ENCODE measurements around the gene PHACTR1.
A peak's percentile ranks its signal among the peaks of the same experiment; 100 is the strongest.

PHACTR1 gene

DNA sequence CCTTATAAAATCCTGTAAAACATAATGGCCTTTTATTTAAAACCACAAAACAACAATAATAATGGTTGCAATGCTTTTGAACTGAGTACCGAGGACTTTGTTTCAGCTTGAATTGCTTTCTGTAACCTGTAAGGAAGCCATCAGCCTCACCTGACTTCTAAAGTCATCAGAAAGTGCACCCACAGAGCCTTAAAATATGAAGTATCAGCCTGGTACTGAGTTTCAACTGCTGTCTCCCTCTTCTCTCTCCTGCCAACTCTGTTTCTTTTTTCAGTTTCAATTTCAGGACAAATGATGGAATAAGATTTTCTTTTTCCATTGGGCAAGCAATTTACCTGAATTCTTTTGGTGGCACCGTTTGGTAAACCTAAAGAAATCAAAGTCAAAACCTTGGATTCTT, 119.4 kb downstream of the PHACTR1 start:
- FAIRE-seq = no peak
- no peak for TF ChIP-seq POLR2A (IDR thresholded peaks at IDR 0.05; ENCODE audit: low read depth, low read length)
- no peak for DNase-seq (ENCODE audit: insufficient read length, low spot score)

DNA sequence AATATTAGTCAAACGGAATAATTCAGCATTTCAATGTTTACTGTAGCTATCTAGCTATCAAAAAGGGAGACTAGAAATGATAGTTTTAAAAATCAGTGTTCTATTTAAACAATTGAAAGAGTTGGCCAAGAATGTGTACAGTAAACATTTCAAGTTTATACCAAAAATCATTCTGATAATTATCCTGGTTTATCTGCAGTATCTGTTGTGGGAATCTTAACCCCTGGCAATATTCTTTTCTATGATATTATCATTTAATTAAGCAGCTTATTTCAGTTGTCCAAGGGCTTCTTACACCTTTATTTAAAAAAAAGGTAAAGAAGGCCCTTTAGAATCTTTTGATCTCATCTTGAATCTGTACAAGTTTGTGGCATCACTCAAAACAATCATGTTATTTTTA, 125.1 kb downstream of the PHACTR1 start:
- no peak for TF ChIP-seq POLR2A (IDR thresholded peaks at IDR 0.05; ENCODE audit: low read depth, low read length)
- DNase-seq (ENCODE audit: insufficient read length, low spot score) (no peak), FAIRE-seq (no peak)

DNA sequence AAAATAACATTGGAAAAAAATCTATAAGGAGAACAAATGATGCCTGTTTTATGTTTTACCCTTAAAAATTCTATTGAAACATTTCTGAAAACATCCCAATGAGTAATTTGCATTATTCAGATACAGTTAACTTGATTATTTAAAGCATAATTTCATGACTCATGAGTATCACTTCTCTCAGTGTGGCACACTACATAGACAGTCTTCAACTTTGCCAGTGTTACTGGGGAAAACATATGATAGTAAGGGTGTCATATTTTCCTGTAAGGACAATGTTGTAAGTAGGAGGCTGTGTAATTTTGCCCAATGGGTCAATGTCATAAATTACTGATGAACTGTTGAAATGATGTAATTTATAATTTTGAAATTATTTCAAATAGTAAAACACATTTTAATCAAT, 125.5 kb downstream of the PHACTR1 start:
- TF ChIP-seq POLR2A (IDR thresholded peaks at IDR 0.05; ENCODE audit: low read depth, low read length) = no peak
- FAIRE-seq (no peak), DNase-seq (ENCODE audit: insufficient read length, low spot score) (no peak)

DNA sequence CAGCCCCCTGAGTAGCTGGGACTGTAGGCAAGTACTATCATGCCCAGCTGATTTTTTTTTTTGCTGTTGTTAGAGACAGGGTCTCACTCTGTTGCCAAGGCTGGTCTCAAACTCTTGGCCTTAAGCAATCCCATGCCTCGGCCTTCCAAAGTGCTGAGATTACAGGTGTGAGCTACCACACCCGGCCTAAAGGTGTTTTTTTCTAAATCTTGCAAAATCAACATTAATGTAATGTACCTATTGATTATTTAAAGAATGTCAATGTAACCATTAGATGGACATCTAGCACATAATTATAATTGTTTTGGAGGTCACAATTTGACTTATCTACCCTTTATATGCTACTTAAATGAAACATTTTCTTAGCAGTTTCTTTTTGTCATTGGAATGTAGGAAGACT, 126.1 kb downstream of the PHACTR1 start:
- DNase-seq (ENCODE audit: insufficient read length, low spot score) = no peak
- TF ChIP-seq POLR2A (IDR thresholded peaks at IDR 0.05; ENCODE audit: low read depth, low read length) = no peak
- FAIRE-seq = no peak

DNA sequence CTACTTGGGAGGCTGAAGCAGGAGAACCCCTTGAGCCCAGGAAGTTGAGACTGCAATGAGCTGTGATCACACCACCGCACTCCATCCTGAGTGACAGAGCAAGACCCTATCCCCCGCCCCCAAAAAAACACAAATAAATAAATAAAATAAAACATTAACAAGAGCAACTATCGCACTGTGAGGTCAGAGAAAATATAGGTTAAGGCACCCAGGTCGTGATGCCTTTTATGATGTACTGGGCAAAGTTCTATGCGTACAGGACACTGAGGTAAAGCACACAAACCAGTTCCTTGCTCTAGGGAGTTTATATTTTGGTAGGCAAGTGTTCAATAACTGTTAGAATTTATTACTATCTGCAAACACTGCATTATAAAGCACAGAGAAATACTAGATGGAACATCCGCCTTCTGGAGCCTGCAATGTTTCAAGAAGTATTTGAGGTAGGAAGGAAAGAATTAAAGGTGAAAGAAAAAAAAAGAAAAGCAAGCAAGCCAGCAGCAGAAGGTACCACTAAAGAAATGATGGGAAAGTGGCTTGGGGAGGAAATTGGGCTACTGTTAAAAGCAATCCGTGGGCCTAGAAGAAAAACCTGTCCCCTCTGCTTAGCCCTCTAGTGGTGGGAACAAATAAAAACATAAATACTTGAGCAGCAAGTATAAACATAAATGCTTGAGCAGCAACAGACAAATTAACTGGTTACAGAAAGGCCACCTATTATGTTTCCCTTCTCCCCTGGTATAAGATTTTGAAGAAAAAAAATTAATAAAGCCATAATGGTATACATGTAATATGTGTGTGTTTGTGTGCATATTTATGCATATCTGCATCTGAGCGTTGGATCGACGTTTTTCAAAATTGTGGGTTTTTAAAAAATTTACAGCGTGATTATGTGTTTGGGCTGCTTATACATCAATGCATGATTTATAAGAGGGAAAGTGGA, 128.0 kb downstream of the PHACTR1 start:
- DNase-seq (ENCODE audit: insufficient read length, low spot score) = peak; percentile 5
- peak; percentile 53 for FAIRE-seq

DNA sequence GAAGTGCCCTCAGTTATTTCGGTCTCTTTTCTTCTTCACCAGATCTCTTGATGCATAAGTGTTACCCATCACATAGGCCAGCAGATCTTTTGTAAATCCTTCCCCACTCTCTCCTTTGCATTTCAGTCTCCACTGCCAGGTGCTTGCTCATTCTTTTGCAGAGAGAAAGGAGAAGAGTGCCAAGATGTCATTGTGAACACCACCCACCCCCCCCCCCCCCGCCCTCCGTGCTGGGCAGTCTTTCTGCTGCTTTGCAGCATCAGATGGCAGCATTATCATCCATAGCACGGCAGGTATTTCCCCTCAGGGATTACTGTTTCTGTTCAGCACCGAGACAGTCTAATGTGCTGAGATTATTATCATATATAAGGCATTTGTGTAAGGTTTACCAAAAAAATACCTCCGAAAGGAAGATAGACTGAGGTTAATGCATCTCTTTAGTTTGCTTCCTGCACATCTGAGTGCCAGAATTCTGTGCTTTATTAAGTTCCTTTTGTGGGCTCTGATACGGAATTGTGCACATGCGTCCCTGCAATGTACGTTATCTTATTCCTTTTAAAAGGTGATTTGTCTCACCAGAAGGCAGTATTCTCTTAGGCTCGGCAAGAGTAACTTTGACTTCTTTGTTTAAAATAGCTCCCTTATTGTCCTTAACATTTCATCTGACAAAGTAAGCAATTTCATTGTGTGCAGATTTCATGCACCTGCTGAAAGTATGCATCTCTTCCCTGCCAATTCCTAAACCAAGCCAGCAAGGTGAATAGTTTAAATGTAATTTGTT, 128.8 kb downstream of the PHACTR1 start:
- FAIRE-seq (no peak), DNase-seq (ENCODE audit: insufficient read length, low spot score) (no peak)
- TF ChIP-seq POLR2A (IDR thresholded peaks at IDR 0.05; ENCODE audit: low read depth, low read length) = no peak

More for the DNA sequence above, 128.0 kb downstream of the PHACTR1 start:
- no peak for TF ChIP-seq POLR2A (IDR thresholded peaks at IDR 0.05; ENCODE audit: low read depth, low read length)

DNA sequence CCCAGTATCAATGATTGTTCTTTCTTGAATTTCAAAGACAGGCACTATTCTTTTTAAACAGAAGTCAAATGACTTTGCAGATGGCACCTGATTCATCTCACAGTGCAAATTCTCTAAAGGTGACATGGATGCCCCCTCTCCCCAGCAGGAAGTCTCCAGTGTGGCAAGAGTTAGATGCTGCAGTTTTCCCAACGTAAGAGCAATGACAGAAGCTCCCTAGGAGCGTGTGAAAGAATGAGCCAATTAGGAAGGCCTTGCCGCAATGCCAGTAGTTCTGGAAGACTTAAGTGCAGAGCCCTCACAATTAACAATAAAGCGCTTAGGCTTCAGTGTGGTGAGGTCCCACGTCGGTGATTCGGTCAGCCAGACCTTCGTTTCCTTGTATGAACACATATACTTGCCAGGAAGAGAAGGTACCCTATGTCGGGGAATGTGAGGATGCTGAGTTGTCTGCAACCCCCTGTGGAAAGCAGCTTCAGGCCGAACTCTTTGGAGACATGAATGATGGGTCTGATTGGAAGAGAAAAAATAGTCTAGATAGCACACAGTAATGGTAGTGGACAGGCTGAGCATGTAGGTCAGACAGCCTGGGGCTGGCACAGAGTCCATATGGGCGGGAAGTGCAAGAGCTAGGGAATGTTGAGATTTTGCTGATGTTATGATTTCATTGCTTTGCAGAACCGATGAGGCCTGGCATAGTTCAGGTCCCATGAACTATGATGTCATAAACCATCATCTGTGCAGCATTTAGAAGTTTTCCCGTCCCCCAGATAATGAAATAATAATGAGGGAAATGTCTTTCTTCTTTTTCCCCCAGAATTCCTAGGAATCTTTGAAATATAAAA, 132.6 kb downstream of the PHACTR1 start:
- FAIRE-seq = no peak
- DNase-seq (ENCODE audit: insufficient read length, low spot score) = no peak
- TF ChIP-seq POLR2A (IDR thresholded peaks at IDR 0.05; ENCODE audit: low read depth, low read length) = no peak

DNA sequence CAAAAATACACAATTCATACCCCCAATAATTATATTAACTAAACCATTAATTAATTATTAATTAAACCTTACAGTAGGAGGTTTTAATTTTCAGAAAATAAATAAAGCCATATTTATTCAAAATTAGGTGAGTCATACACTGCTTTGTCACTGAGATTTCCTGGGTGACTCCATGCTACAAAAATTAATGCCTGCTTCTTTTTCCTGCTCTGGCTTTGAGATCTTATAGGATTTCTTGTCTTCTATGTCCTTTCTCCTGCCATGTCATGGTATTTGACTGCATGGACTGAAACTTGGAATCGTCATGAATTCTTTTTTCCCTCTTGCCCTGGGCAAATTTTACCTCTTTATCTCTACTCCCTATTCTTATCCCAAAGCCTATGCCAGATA, 133.2 kb downstream of the PHACTR1 start:
- no peak for FAIRE-seq
- TF ChIP-seq POLR2A (IDR thresholded peaks at IDR 0.05; ENCODE audit: low read depth, low read length) = no peak
- no peak for DNase-seq (ENCODE audit: insufficient read length, low spot score)

DNA sequence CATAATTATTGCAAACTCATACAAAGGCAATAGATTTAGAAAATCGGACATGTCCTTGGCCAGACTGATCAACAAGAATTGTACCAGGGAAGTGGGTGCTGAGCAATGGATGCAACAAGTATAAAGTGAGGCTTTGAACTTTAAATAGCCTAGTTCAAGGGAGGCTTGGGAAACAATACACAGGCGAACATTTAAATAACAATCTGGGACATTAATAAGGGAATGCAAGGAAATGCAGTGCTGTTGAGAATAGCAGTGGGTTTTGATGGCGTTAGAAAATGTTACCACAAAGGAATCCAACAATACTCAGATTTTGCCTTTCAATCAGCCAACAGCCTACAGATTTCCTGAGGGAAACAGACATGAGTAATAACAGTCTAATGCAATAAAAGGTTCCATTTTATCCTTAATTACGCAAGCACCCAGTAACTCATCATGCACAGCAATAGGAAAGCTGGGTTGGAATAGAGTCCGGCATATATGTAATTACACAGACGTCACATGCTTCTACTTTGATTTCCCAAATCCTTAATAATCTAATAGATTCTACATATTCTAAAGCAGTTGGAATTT, 134.6 kb downstream of the PHACTR1 start:
- FAIRE-seq = no peak

DNA sequence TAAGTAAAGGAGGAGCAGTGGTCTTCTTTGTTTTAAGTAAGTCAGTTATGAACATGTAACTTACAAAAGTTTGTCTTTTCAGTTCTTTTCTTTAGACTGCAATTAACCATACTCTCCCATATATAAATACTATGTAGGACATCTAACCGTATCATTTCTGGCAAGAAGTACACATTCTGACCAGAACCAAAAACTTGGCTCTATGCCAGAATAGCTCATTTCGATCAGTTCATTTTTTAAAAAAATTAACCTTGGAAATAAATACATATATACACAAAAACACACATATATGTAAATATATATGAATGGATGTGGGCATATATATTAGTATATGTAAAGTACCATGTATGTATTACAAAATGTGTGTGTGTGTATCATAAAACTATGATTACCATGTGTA, 145.0 kb downstream of the PHACTR1 start:
- FAIRE-seq = no peak
- no peak for TF ChIP-seq POLR2A (IDR thresholded peaks at IDR 0.05; ENCODE audit: low read depth, low read length)
- DNase-seq (ENCODE audit: insufficient read length, low spot score) = no peak

More for the DNA sequence above, 134.6 kb downstream of the PHACTR1 start:
- no peak for TF ChIP-seq POLR2A (IDR thresholded peaks at IDR 0.05; ENCODE audit: low read depth, low read length)
- no peak for DNase-seq (ENCODE audit: insufficient read length, low spot score)

DNA sequence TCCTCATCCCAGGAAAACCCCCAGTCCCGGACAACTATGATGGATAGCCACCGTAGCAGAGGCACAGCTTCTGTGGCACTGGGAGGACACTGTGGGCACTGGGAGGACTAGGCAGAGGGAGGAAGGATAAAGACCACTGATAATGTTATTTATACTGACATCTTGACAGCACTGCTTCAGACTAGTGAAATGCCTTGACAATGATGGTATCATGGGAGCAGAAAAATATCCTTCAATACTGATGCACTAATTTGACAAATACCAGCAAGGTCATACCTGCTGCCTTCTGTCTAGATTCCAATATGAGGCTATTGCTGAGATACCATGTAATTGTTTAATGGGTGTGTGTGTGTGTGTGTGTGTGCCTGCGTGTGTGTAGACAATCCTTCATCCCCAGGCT, 148.6 kb downstream of the PHACTR1 start:
- TF ChIP-seq POLR2A (IDR thresholded peaks at IDR 0.05; ENCODE audit: low read depth, low read length) = no peak
- DNase-seq (ENCODE audit: insufficient read length, low spot score) = no peak
- FAIRE-seq = no peak

DNA sequence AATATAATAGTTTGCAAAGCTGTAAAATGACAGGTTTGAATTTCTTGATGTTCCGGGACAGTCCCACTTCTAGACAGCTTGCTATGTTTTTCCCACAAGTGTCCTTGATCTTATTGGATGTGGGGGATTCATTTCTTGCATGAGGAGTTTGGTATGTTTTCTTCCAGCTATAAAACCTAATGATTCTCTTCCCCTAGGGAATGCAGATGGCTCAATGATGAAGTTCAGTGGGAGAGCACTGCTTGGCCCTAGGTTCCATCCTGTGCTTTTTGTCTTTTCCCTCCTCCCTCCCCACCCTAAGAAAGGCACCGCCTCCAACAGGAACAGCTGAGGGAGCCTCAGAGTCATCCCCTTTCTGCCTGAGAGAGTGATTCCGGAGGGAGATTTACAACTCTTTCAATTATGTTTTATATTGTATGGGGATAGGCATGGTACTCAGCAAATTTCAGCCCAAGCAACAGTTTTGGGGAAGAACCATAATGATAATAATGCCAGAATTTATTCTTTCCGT, 149.2 kb downstream of the PHACTR1 start:
- DNase-seq (ENCODE audit: insufficient read length, low spot score) = no peak
- TF ChIP-seq POLR2A (IDR thresholded peaks at IDR 0.05; ENCODE audit: low read depth, low read length) = no peak
- no peak for FAIRE-seq

DNA sequence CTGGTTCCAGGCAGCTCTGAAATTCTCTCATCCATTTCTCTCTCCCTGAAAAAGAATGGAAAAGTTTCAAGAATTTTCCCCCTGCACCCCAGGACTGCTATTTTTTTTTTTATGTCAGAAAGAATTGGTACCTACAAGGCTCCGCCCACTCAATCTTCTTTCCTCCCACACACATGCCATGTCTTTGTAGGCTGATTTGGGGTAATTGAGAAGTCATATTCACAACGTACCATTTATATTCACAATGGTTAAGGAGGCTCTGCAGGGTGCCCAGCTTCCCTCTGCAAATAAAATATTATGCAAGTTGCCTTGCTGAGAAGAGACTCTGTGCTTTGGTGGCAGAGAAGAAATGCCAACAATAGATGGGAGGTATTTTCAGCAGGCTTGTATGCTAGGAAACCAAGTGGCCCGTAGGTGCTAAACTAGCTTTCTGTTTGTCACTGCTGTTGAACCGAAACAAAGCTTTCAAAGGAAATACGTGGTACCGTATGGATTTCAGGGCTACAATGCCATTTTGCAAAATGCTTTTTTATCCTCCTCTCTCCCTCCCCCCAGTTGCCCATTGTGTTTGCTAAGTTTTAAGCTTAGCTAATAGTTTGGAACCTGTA, 150.0 kb downstream of the PHACTR1 start:
- FAIRE-seq (no peak), DNase-seq (ENCODE audit: insufficient read length, low spot score) (no peak)
- no peak for TF ChIP-seq POLR2A (IDR thresholded peaks at IDR 0.05; ENCODE audit: low read depth, low read length)
